NK-92 (cell line): ENCODE results near the gene RHCG.

ENCODE experiments used
- DNase-seq: peaks from one replicate; lab custom pipeline; 2025; ENCODE audit not compliant: unreplicated experiment; lab: John Stamatoyannopoulos, UW

The RHCG gene

GRCh38 chr15:89446255-89446891, 50.0 kb downstream of the RHCG start:
- no peak for DNase-seq

- DNase-seq, result no peak
These were observed 50.9 kb downstream of the RHCG start for GRCh38 chr15:89445518-89445917.

- DNase-seq, result no peak
These were observed 51.9 kb downstream of the RHCG start for GRCh38 chr15:89444241-89445225.

GRCh38 chr15:89443581-89443980, 52.8 kb downstream of the RHCG start:
- DNase-seq, result no peak

GRCh38 chr15:89442671-89443307, 53.6 kb downstream of the RHCG start:
- no peak for DNase-seq

GRCh38 chr15:89442155-89442554, 54.2 kb downstream of the RHCG start:
- DNase-seq, result no peak

- no peak for DNase-seq
These were observed 55.0 kb downstream of the RHCG start for GRCh38 chr15:89441295-89441812.

- DNase-seq, result no peak
These were observed 56.6 kb downstream of the RHCG start for GRCh38 chr15:89439764-89440163.

GRCh38 chr15:89436560-89437311, 59.6 kb downstream of the RHCG start:
- DNase-seq, result no peak

- DNase-seq, result no peak
These were observed 61.0 kb downstream of the RHCG start for GRCh38 chr15:89435362-89435761.

- DNase-seq, result no peak
These were observed 62.7 kb downstream of the RHCG start for GRCh38 chr15:89433686-89434085.

- no peak for DNase-seq
These were observed 65.6 kb downstream of the RHCG start for GRCh38 chr15:89430530-89431341.

- no peak for DNase-seq
These were observed 66.4 kb downstream of the RHCG start for GRCh38 chr15:89429986-89430385.

- no peak for DNase-seq
These were observed 67.4 kb downstream of the RHCG start for GRCh38 chr15:89429023-89429422.

GRCh38 chr15:89428246-89428645, 68.1 kb downstream of the RHCG start:
- no peak for DNase-seq

GRCh38 chr15:89426500-89426899, 69.9 kb downstream of the RHCG start:
- no peak for DNase-seq

- DNase-seq, result no peak
These were observed 72.4 kb downstream of the RHCG start for GRCh38 chr15:89423981-89424380.
